ENCODE measurements around the gene ST7L.
A peak's percentile ranks its signal among the peaks of the same experiment; 100 is the strongest.

The ST7L gene

DNA sequence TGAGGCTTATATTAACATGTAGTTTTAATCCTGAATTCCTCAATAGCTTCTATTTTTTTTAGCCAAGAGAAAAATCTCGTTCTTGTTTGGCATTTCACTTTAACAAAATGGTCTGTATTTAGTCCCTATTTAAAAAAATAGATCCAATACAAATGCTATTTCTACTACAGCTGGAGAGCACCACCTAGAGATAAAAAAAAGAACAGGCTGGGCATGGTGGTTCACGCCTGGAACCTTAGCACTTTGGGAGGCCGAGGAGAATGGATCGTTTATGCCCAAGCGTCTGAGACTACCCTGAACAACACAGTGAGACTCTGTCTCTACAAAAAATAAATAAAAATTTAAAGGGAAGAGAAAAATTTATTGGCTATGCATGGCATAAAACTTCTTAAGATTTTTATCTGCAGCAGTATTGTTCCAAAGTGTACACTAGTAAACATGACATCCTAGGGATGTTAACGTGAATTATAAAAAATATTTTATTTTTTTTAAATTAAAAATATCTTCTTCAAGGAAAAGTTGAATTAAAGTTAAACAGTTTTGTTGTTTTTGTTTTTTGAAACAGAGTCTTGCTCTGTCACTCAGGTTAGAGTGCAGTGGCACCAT lies 4.4 kb downstream of the ST7L start:
- DNase-seq = no peak
- no peaks in the 10 kb centered on the region for H3K36me3 ChIP-seq (replicated peaks; ENCODE audit: insufficient read depth, low read length)
- H3F3A ChIP-seq (ENCODE audit: insufficient read depth, low read length) = peaks cover 12% of the 10 kb centered on the region
- TF ChIP-seq, protein P1, sequence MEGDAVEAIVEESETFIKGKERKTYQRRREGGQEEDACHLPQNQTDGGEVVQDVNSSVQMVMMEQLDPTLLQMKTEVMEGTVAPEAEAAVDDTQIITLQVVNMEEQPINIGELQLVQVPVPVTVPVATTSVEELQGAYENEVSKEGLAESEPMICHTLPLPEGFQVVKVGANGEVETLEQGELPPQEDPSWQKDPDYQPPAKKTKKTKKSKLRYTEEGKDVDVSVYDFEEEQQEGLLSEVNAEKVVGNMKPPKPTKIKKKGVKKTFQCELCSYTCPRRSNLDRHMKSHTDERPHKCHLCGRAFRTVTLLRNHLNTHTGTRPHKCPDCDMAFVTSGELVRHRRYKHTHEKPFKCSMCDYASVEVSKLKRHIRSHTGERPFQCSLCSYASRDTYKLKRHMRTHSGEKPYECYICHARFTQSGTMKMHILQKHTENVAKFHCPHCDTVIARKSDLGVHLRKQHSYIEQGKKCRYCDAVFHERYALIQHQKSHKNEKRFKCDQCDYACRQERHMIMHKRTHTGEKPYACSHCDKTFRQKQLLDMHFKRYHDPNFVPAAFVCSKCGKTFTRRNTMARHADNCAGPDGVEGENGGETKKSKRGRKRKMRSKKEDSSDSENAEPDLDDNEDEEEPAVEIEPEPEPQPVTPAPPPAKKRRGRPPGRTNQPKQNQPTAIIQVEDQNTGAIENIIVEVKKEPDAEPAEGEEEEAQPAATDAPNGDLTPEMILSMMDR (IDR thresholded peaks at IDR 0.05; ENCODE audit: low read length) = peak; percentile 37; the same call in 1 of the 2 replicates
- TF ChIP-seq EZH2 (optimal IDR thresholded peaks at IDR 0.05; ENCODE audit: low read depth, low read length) = no peak
- H4K20me1 ChIP-seq (ENCODE audit: insufficient read depth, low read length) = no peaks in the 10 kb centered on the region
- no peak overlapping the region for H3K27ac ChIP-seq (ENCODE audit: low read length)
- no peak overlapping the region for H3K9ac ChIP-seq (ENCODE audit: low read length)
- H3K9me2 ChIP-seq (replicated peaks; ENCODE audit: insufficient read depth, low read length) = no peaks in the 10 kb centered on the region
- H3K9me3 ChIP-seq (replicated peaks; ENCODE audit: insufficient read depth, low read length) = no peaks in the 10 kb centered on the region
- H3K79me2 ChIP-seq (ENCODE audit: low read length) = peaks cover 8% of the 10 kb centered on the region
- H3K4me1 ChIP-seq (ENCODE audit: low read length) = 0 out of 2 replicates have a peak, but pooled peaks cover 3% of the 10 kb centered on the region
- no peak overlapping the region for H2AFZ ChIP-seq (ENCODE audit: low read length)
- no peak overlapping the region for H3K4me3 ChIP-seq (ENCODE audit: low read length)
- no peaks in the 10 kb centered on the region for H3K27me3 ChIP-seq (replicated peaks; ENCODE audit: insufficient read depth, low read length)
- no peak overlapping the region for H3K4me2 ChIP-seq (ENCODE audit: low read depth, low read length)

DNA sequence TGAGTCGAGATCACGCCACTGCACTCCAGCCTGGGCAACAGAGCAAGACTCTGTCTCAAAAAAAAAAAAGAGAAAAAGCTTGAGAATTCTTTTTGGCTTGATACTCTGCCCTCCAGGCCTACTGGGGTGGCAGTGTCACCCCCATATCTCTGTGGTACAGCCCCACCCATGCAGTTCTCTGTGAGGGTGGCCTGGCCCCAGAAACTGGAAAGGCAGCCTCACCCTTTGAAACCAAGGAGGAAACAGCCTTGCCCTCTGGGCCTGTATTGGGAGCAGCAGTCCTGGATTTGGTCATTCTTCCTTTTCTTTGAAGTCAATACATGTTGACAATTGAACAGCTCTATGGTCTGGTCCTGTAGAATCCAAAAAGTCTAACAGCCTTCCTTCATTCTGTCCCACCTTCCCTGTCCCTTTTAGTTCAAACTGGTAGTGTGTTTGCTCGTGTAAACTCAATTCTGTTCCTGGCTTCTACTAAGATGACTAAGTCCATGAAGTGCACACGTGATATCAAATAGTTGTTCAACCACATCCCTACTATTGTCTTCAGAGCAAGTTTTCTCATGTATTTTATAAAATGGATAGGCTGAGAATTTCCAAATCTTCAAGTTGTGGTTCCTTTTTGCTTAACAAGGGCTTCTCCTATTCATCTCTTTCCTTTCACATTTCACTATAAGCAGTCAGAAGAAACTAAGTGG lies 13.2 kb downstream of the ST7L start:
- Histone ChIP-seq H3K4me2 (ENCODE audit: low read depth, low read length) (no peak overlapping the region), H3K36me3 (replicated peaks; ENCODE audit: insufficient read depth, low read length) (no peaks in the 10 kb centered on the region), H2AFZ (ENCODE audit: low read length) (no peak overlapping the region)

GRCh38 chr1:112603541-112603940 lies 15.4 kb downstream of the ST7L start:
- H3K79me2 ChIP-seq (ENCODE audit: low read length) = no peaks in the 10 kb centered on the region
- H3K4me2 ChIP-seq (ENCODE audit: low read depth, low read length) = no peak overlapping the region
- no peaks in the 10 kb centered on the region for H4K20me1 ChIP-seq (ENCODE audit: insufficient read depth, low read length)
- H3F3A ChIP-seq (ENCODE audit: insufficient read depth, low read length) = no peaks in the 10 kb centered on the region
- H3K9me2 ChIP-seq (replicated peaks; ENCODE audit: insufficient read depth, low read length) = no peaks in the 10 kb centered on the region
- TF ChIP-seq EZH2phosphoT487 (IDR thresholded peaks at IDR 0.05; ENCODE audit: low read length) (no peak), EZH2 (optimal IDR thresholded peaks at IDR 0.05; ENCODE audit: low read depth, low read length) (no peak)
- TF ChIP-seq, protein P1 (IDR thresholded peaks at IDR 0.05; ENCODE audit: low read length) = no peak
- no peaks in the 10 kb centered on the region for H3K9me3 ChIP-seq (replicated peaks; ENCODE audit: insufficient read depth, low read length)
- H3K4me1 ChIP-seq (ENCODE audit: low read length) = no peaks in the 10 kb centered on the region
- H2AFZ ChIP-seq (ENCODE audit: low read length) = no peak overlapping the region
- no peaks in the 10 kb centered on the region for H3K36me3 ChIP-seq (replicated peaks; ENCODE audit: insufficient read depth, low read length)
- H3K4me3 ChIP-seq (ENCODE audit: low read length) = no peak overlapping the region
- H3K27me3 ChIP-seq (replicated peaks; ENCODE audit: insufficient read depth, low read length) = no peaks in the 10 kb centered on the region
- no peak for DNase-seq
- H3K27ac ChIP-seq (ENCODE audit: low read length) = no peak overlapping the region
- no peak overlapping the region for H3K9ac ChIP-seq (ENCODE audit: low read length)

More for the DNA sequence above, 13.2 kb downstream of the ST7L start:
- H3F3A ChIP-seq (ENCODE audit: insufficient read depth, low read length) = no peaks in the 10 kb centered on the region
- no peaks in the 10 kb centered on the region for H3K27me3 ChIP-seq (replicated peaks; ENCODE audit: insufficient read depth, low read length)
- no peaks in the 10 kb centered on the region for H3K4me1 ChIP-seq (ENCODE audit: low read length)
- no peaks in the 10 kb centered on the region for H4K20me1 ChIP-seq (ENCODE audit: insufficient read depth, low read length)
- H3K27ac ChIP-seq (ENCODE audit: low read length) = no peak overlapping the region
- DNase-seq = no peak
- no peak overlapping the region for H3K9ac ChIP-seq (ENCODE audit: low read length)
- H3K79me2 ChIP-seq (ENCODE audit: low read length) = no peaks in the 10 kb centered on the region
- H3K9me3 ChIP-seq (replicated peaks; ENCODE audit: insufficient read depth, low read length) = no peaks in the 10 kb centered on the region
- TF ChIP-seq EZH2 (optimal IDR thresholded peaks at IDR 0.05; ENCODE audit: low read depth, low read length) = no peak
- no peak for TF ChIP-seq EZH2phosphoT487 (IDR thresholded peaks at IDR 0.05; ENCODE audit: low read length)
- TF ChIP-seq, protein P1 (IDR thresholded peaks at IDR 0.05; ENCODE audit: low read length) = no peak
- no peaks in the 10 kb centered on the region for H3K9me2 ChIP-seq (replicated peaks; ENCODE audit: insufficient read depth, low read length)
- H3K4me3 ChIP-seq (ENCODE audit: low read length) = no peak overlapping the region
